H1 (cell line): ENCODE data around the gene AADACL2. TPM values are rescaled to one million over a fixed set of nuclear protein-coding genes. Genes with fewer than 3 reads are reported as not detected.

ENCODE experiments used
- CTCF ChIA-PET: fragments of 300-600 bp; sonication (Branson Sonifier 250); formaldehyde crosslinking; loops from one replicate; lab custom pipeline; 2021; ENCODE audit not compliant: partially characterized antibody; lab: Charles Lee
- POLR2A ChIA-PET: fragments of 300-600 bp; sonication (Branson Sonifier 250); formaldehyde crosslinking; loops from one replicate; lab custom pipeline; 2021; ENCODE audit warnings: inconsistent platforms; ENCODE audit not compliant: partially characterized antibody; lab: Charles Lee
- DNase-seq, 2 experiments: peaks; one replicate each; pipeline versions ENCODE4 v3.0.0 to v3.0.0-alpha.2; 2010 to 2022; ENCODE audit warnings: low spot score in 2 of 2, low read depth in 1 of 2, mixed read lengths in 1 of 2
- FAIRE-seq: peaks from 2 replicates; lab custom pipeline; 2011; peaks lifted over from hg19 to GRCh38; lab: Jason Lieb, UNC
- H2AFZ ChIP-seq: 2 replicates; pipeline ENCODE4 v1.8.1; 2012; ENCODE audit warnings: low read length, inconsistent platforms
- H2AK5ac ChIP-seq: 2 replicates; pipeline ENCODE4 v1.6.1; 2013; ENCODE audit warnings: low read depth, low read length
- H2BK120ac ChIP-seq: replicated peaks from 2 replicates; pipeline ENCODE3; 2013; ENCODE audit warnings: low read depth, low read length, inconsistent platforms
- H2BK12ac ChIP-seq: 2 replicates; pipeline ENCODE4 v1.6.1; 2013; ENCODE audit warnings: low read depth, low read length
- H2BK15ac ChIP-seq: 2 replicates; pipeline ENCODE4 v1.6.1; 2013; ENCODE audit warnings: low read length
- H2BK20ac ChIP-seq: 2 replicates; pipeline ENCODE4 v1.6.1; 2013; ENCODE audit warnings: low read length
- H2BK5ac ChIP-seq: 2 replicates; pipeline ENCODE4 v1.6.1; 2013; ENCODE audit warnings: low read depth, low read length
- H3K14ac ChIP-seq: 2 replicates; pipeline ENCODE4 v1.6.1; 2013; ENCODE audit warnings: inconsistent platforms; ENCODE audit not compliant: insufficient read length
- H3K18ac ChIP-seq: 2 replicates; pipeline ENCODE4 v1.6.1; 2013; ENCODE audit warnings: low read length; ENCODE audit errors: extremely low read depth
- H3K23ac ChIP-seq: 2 replicates; pipeline ENCODE4 v1.6.1; 2013; ENCODE audit warnings: inconsistent platforms; ENCODE audit not compliant: insufficient read length
- H3K23me2 ChIP-seq: 2 replicates; pipeline ENCODE4 v1.6.1; 2013; ENCODE audit warnings: low read depth, low read length
- H3K27ac ChIP-seq: 2 replicates; pipeline ENCODE4 v1.6.1; 2011; ENCODE audit warnings: low read depth, low read length, inconsistent platforms
- H3K27me3 ChIP-seq, 4 experiments: replicated peaks in 1 of 4; 1 replicate in 1 of 4; 2 replicates in 3 of 4; pipeline versions ENCODE4 v1.6.1 to v1.8.1; 2011 to 2013; ENCODE audit warnings: low read length in 3 of 4, mild to moderate bottlenecking in 3 of 4, inconsistent platforms in 2 of 4, mixed read lengths in 2 of 4, moderate library complexity in 1 of 4; ENCODE audit not compliant: control insufficient read depth in 3 of 4, insufficient read depth in 3 of 4; ENCODE audit errors: extremely low read depth in 1 of 4
- H3K36me3 ChIP-seq, 4 experiments: 2 replicates each; pipeline versions ENCODE4 v1.6.1 to v1.8.1; 2011 to 2013; ENCODE audit warnings: mild to moderate bottlenecking in 4 of 4, low read length in 3 of 4, moderate library complexity in 2 of 4, control low read depth in 1 of 4, inconsistent platforms in 1 of 4; ENCODE audit not compliant: insufficient read depth in 4 of 4, control insufficient read depth in 2 of 4
- H3K4ac ChIP-seq: replicated peaks from 2 replicates; pipeline ENCODE3; 2013; ENCODE audit warnings: low read length, low read depth, mixed read lengths, inconsistent platforms; ENCODE audit not compliant: insufficient read length
- H3K4me1 ChIP-seq, 4 experiments: replicated peaks in 1 of 4; 1 replicate in 1 of 4; 2 replicates in 3 of 4; pipeline versions ENCODE4 v1.6.1 to v1.8.1; 2011 to 2013; ENCODE audit warnings: low read length in 3 of 4, inconsistent platforms in 2 of 4, mixed read lengths in 1 of 4; ENCODE audit not compliant: insufficient read depth in 4 of 4, control insufficient read depth in 3 of 4
- H3K4me2 ChIP-seq, 2 experiments: 2 replicates each; pipeline versions ENCODE4 v1.6.1 to v1.8.1; 2011 to 2013; ENCODE audit warnings: low read depth in 2 of 2, low read length in 2 of 2, control low read depth in 1 of 2, inconsistent platforms in 1 of 2, mild to moderate bottlenecking in 1 of 2; ENCODE audit not compliant: insufficient read depth in 1 of 2
- H3K4me3 ChIP-seq, 4 experiments: fragments of 200-600, 300-600 bp in 1 of 4; sonication (generic), shearing (Covaris generic), sonication (Bioruptor Twin) in 1 of 4; 2 replicates each; pipeline versions ENCODE4 v1.5.1 to v1.8.1; 2011 to 2016; ENCODE audit warnings: low read length in 4 of 4, low read depth in 3 of 4, control low read depth in 2 of 4, inconsistent platforms in 2 of 4, mild to moderate bottlenecking in 2 of 4, mixed read lengths in 1 of 4, moderate library complexity in 1 of 4; ENCODE audit not compliant: insufficient read depth in 2 of 4; ENCODE audit errors: extremely low read depth in 1 of 4
- H3K56ac ChIP-seq: replicated peaks from 2 replicates; pipeline ENCODE3; 2013; ENCODE audit warnings: low read depth, mild to moderate bottlenecking, mixed read lengths, low read length, inconsistent platforms; ENCODE audit not compliant: insufficient read length
- H3K79me1 ChIP-seq: 2 replicates; pipeline ENCODE4 v1.6.1; 2013; ENCODE audit warnings: low read depth, low read length, control low read depth
- H3K79me2 ChIP-seq, 2 experiments: 2 replicates each; pipeline versions ENCODE4 v1.6.1 to v1.8.1; 2012 to 2013; ENCODE audit warnings: low read length in 2 of 2, mild to moderate bottlenecking in 2 of 2, inconsistent platforms in 1 of 2; ENCODE audit not compliant: insufficient read depth in 2 of 2, control insufficient read depth in 1 of 2
- H3K9ac ChIP-seq, 4 experiments: replicated peaks in 1 of 4; 1 replicate in 1 of 4; 2 replicates in 3 of 4; pipeline versions ENCODE4 v1.6.1 to v1.8.1; 2011 to 2013; ENCODE audit warnings: low read depth in 3 of 4, low read length in 3 of 4, control low read depth in 2 of 4, mild to moderate bottlenecking in 2 of 4, moderate library complexity in 2 of 4, inconsistent platforms in 1 of 4; ENCODE audit errors: extremely low read depth in 1 of 4
- H3K9me3 ChIP-seq, 2 experiments: 2 replicates each; pipeline versions ENCODE4 v1.6.1 to v1.8.1; 2012 to 2013; ENCODE audit warnings: mild to moderate bottlenecking in 2 of 2, moderate library complexity in 2 of 2, control low read depth in 1 of 2, inconsistent platforms in 1 of 2, low read depth in 1 of 2, low read length in 1 of 2, mixed read lengths in 1 of 2; ENCODE audit not compliant: insufficient read depth in 2 of 2
- H4K20me1 ChIP-seq, 2 experiments: replicated peaks in 1 of 2; 2 replicates each; pipeline versions ENCODE3 to v1.8.1; 2011 to 2013; ENCODE audit warnings: inconsistent platforms in 2 of 2, low read length in 2 of 2, mild to moderate bottlenecking in 1 of 2; ENCODE audit not compliant: insufficient read depth in 2 of 2, control insufficient read depth in 1 of 2
- H4K5ac ChIP-seq: 2 replicates; pipeline ENCODE4 v1.6.1; 2013; ENCODE audit warnings: low read length, low read depth, mixed read lengths, inconsistent platforms; ENCODE audit not compliant: insufficient read length
- H4K8ac ChIP-seq: 2 replicates; pipeline ENCODE4 v1.8.0; 2013; ENCODE audit warnings: mild to moderate bottlenecking, moderate library complexity, low read length, inconsistent platforms; ENCODE audit not compliant: insufficient read depth; ENCODE audit errors: extremely low read depth
- H4K91ac ChIP-seq: replicated peaks from 2 replicates; pipeline ENCODE3; 2013; ENCODE audit warnings: low read length, mixed read lengths, inconsistent platforms; ENCODE audit not compliant: insufficient read length
- CBX5 ChIP-seq: fragments of 300-800, 300-1000 bp; sonication (generic); IDR thresholded peaks from 2 replicates; pipeline ENCODE4 v1.7.1; 2016; ENCODE audit warnings: antibody characterized with exemption, low read length, low read depth
- CTBP2 ChIP-seq: IDR thresholded peaks from 2 replicates; pipeline ENCODE4 v1.7.0; 2011; ENCODE audit warnings: borderline replicate concordance, mild to moderate bottlenecking, moderate library complexity, mixed read lengths, low read length; ENCODE audit not compliant: insufficient read depth, insufficient read length
- EZH2 ChIP-seq: fragments of 200-600 bp; sonication (generic); IDR thresholded peaks from 2 replicates; pipeline ENCODE4 v1.7.1; 2012; ENCODE audit warnings: low read depth, mild to moderate bottlenecking, moderate library complexity, low read length, inconsistent platforms; ENCODE audit not compliant: severe bottlenecking
- GTF2F1 ChIP-seq: IDR thresholded peaks from 2 replicates; pipeline ENCODE4 v1.6.1; 2012; ENCODE audit warnings: low read depth, low read length, improper control_type of control experiment, borderline replicate concordance
- RAD21 ChIP-seq, 2 experiments: IDR thresholded peaks in 1 of 2; conservative IDR thresholded peaks in 1 of 2; 2 replicates each; pipeline ENCODE4 v1.6.1; 2011; ENCODE audit warnings: low read depth in 2 of 2, low read length in 2 of 2, improper control_type of control experiment in 1 of 2, inconsistent platforms in 1 of 2, mild to moderate bottlenecking in 1 of 2, moderate library complexity in 1 of 2
- RFX5 ChIP-seq: IDR thresholded peaks from 2 replicates; pipeline ENCODE4 v1.6.1; 2011; ENCODE audit warnings: low read depth, low read length, improper control_type of control experiment, borderline replicate concordance
- RNF2 ChIP-seq: fragments of 200-900, 300-1000 bp; sonication (generic); IDR thresholded peaks from 2 replicates; pipeline ENCODE4 v1.7.1; 2016; ENCODE audit warnings: borderline replicate concordance, low read depth, mild to moderate bottlenecking, antibody characterized with exemption, low read length; ENCODE audit not compliant: poor library complexity, severe bottlenecking; ENCODE audit errors: missing control alignments
- TCF12 ChIP-seq: IDR thresholded peaks from 2 replicates; pipeline ENCODE4 v1.6.1; 2011; ENCODE audit warnings: low read depth, mild to moderate bottlenecking, low read length
- WGBS, 2 experiments: shearing (Covaris generic) in 1 of 2; methylation state at CpG; one replicate each; pipeline versions ENCODE4 v1.1.6 to v1.1.7; 2013 to 2015; ENCODE audit warnings: low lambda C conversion rate in 2 of 2, mixed read lengths in 2 of 2, inconsistent platforms in 1 of 2, low coverage in 1 of 2, missing lambda C conversion rate in 1 of 2; ENCODE audit not compliant: insufficient replicate concordance in 2 of 2, insufficient coverage in 1 of 2, insufficient read length in 1 of 2; ENCODE audit errors: extremely low coverage in 1 of 2, missing lambda C conversion rate in 1 of 2; 5-methylcytosine and 5-hydroxymethylcytosine counted together
- polyA plus RNA-seq, 7 experiments: library from polyadenylated mRNA; depleted of rRNA in 3 of 7; stranded (reverse) in 5 of 7; unstranded in 2 of 7; fragments of >200 nt in 5 of 7; fragments of 200-250 nt in 2 of 7; gene quantifications; 1 replicate in 5 of 7; 2 replicates in 1 of 7; 4 replicates in 1 of 7; pipeline versions ENCODE4 v1.2.1 to v1.2.3, GENCODE V29; 2011 to 2013; ENCODE audit warnings: missing spikeins in 2 of 7, mixed read lengths in 2 of 7
- total RNA-seq: library from RNA; stranded (reverse); fragmentation: NEBNext Ultra II Directional; extraction: Animal tissue kit (Norgen Biotek cat#: 25700); gene quantifications from 2 replicates; pipeline ENCODE4 v1.2.1, GENCODE V29; 2021

Gene AADACL2
- total and polyA plus RNA-seq, 2 of the 8 experiments (the other 6 are each of a cell fraction or from before 2014, with no cell fraction given): not detected

- no peak for TF ChIP-seq RAD21 (IDR thresholded peaks at IDR 0.05 in 1 of 2, conservative IDR thresholded peaks at IDR 0.05 in 1 of 2; ENCODE audit: low read depth in 2 of 2, low read length in 2 of 2)
- TF ChIP-seq TCF12: no peak
- no peak for TF ChIP-seq EZH2
- no peak for TF ChIP-seq RNF2
- TF ChIP-seq CTBP2: no peak
- no peak for TF ChIP-seq RFX5
- no peak for TF ChIP-seq CBX5
- TF ChIP-seq GTF2F1: no peak
- TF ChIP-seq, all 59 proteins: peak for 0
- no peak overlapping the region for H4K8ac ChIP-seq
- CTCF ChIA-PET: no interaction called here
- H3K18ac ChIP-seq: no peak overlapping the region
- H3K9me3 ChIP-seq: peaks cover 3 to 8% of the 10 kb centered on the region in 2 experiments; a peak in 2 of 4 replicates
- no peaks in the 10 kb centered on the region for H4K20me1 ChIP-seq
- H3K79me1 ChIP-seq: no peaks in the 10 kb centered on the region
- no peak overlapping the region for H2BK15ac ChIP-seq
- DNase-seq (no peak), FAIRE-seq (no peak)
- no peak overlapping the region for H3K4ac ChIP-seq
- no peak overlapping the region for H3K4me2 ChIP-seq
- WGBS, 2 experiments: 85 to 100% methylated on average over 2 to 15 of the region's 15 CpGs
- H3K23ac ChIP-seq: no peak overlapping the region
- POLR2A ChIA-PET: no interaction called here
- no peaks in the 10 kb centered on the region for H3K79me2 ChIP-seq
- H4K5ac ChIP-seq: no peak overlapping the region
- no peak overlapping the region for H2BK12ac ChIP-seq
- no peaks in the 10 kb centered on the region for H3K23me2 ChIP-seq
- no peak overlapping the region for H3K14ac ChIP-seq
- no peak overlapping the region for H3K9ac ChIP-seq
- H3K27me3 ChIP-seq: no peaks in the 10 kb centered on the region
- H3K56ac ChIP-seq: no peak overlapping the region
- no peak overlapping the region for H4K91ac ChIP-seq
- H2AK5ac ChIP-seq: no peak overlapping the region
- no peak overlapping the region for H2BK20ac ChIP-seq
- no peak overlapping the region for H2BK120ac ChIP-seq
- no peak overlapping the region for H2BK5ac ChIP-seq
- no peak overlapping the region for H2AFZ ChIP-seq
- no peak overlapping the region for H3K27ac ChIP-seq
- no peak overlapping the region for H3K4me3 ChIP-seq
- H3K36me3 ChIP-seq: no peaks in the 10 kb centered on the region
- H3K4me1 ChIP-seq: no peaks in the 10 kb centered on the region
Measured at GRCh38 chr3:151806838-151807237, 73.1 kb downstream of the AADACL2 start.
